ENCODE results near the gene PAPSS2.

Gene PAPSS2

DNA sequence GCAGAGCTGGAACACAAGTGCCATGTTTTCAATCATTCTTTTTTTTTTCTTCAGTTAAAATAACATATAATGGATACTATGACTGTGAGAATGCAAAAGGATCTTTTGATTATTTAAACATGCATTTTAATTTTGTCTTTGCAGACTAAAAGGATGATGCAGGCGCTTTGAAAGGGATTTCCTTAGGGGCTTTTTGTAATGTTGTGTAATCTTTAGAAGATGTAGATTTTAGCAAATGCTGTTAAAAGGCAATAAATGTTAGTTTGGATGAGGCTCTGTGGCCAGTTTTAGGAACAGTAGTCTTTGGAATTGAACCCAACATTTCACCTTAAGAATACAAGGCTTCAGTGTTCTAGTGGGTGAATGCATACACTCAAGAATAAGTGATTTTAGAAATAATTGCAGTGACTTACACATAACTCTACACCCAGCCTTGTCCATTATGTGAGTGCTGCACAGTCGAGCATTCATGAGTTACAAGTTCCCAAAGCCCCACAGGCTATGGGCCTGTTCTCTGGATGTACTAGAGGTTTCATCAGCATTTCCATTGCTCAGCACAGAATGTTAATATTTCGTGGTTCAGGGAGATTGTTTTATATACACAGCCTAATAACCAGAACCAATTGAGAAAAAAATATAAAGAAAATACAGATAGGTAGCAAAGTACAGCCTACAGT, 11.6 kb downstream of the PAPSS2 start:
- Histone ChIP-seq H3K4me3 (replicated peaks; ENCODE audit: insufficient read depth, low read length) (no peak overlapping the region), H3K27ac (replicated peaks) (no peak overlapping the region), H3K27me3 (ENCODE audit: insufficient read depth, poor library complexity, severe bottlenecking) (no peaks in the 10 kb centered on the region)
- TF ChIP-seq GABPA (IDR thresholded peaks at IDR 0.05; ENCODE audit: low read depth): no peak
- TF ChIP-seq, protein P1, sequence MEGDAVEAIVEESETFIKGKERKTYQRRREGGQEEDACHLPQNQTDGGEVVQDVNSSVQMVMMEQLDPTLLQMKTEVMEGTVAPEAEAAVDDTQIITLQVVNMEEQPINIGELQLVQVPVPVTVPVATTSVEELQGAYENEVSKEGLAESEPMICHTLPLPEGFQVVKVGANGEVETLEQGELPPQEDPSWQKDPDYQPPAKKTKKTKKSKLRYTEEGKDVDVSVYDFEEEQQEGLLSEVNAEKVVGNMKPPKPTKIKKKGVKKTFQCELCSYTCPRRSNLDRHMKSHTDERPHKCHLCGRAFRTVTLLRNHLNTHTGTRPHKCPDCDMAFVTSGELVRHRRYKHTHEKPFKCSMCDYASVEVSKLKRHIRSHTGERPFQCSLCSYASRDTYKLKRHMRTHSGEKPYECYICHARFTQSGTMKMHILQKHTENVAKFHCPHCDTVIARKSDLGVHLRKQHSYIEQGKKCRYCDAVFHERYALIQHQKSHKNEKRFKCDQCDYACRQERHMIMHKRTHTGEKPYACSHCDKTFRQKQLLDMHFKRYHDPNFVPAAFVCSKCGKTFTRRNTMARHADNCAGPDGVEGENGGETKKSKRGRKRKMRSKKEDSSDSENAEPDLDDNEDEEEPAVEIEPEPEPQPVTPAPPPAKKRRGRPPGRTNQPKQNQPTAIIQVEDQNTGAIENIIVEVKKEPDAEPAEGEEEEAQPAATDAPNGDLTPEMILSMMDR (IDR thresholded peaks at IDR 0.05; ENCODE audit: insufficient read depth, low read length): no peak
- no peak for TF ChIP-seq POLR2AphosphoS5 (IDR thresholded peaks at IDR 0.05; ENCODE audit: low read depth)
- TF ChIP-seq REST (IDR thresholded peaks at IDR 0.05; ENCODE audit: insufficient replicate concordance, low read depth): no peak
- no peak for TF ChIP-seq SPI1 (IDR thresholded peaks at IDR 0.05; ENCODE audit: borderline replicate concordance, low read depth)
- no peak for DNase-seq (ENCODE audit: low read depth in 1 of 2, low spot score in 1 of 2)

GRCh38 chr10:87672551-87672950, 12.9 kb downstream of the PAPSS2 start:
- Histone ChIP-seq H3K27me3 (ENCODE audit: insufficient read depth, poor library complexity, severe bottlenecking) (no peaks in the 10 kb centered on the region), H3K4me3 (replicated peaks; ENCODE audit: insufficient read depth, low read length) (no peak overlapping the region), H3K27ac (replicated peaks) (no peak overlapping the region)
- DNase-seq (ENCODE audit: low read depth in 1 of 2, low spot score in 1 of 2): no peak
- TF ChIP-seq POLR2AphosphoS5 (IDR thresholded peaks at IDR 0.05; ENCODE audit: low read depth) (no peak), GABPA (IDR thresholded peaks at IDR 0.05; ENCODE audit: low read depth) (no peak), SPI1 (IDR thresholded peaks at IDR 0.05; ENCODE audit: borderline replicate concordance, low read depth) (no peak)

DNA sequence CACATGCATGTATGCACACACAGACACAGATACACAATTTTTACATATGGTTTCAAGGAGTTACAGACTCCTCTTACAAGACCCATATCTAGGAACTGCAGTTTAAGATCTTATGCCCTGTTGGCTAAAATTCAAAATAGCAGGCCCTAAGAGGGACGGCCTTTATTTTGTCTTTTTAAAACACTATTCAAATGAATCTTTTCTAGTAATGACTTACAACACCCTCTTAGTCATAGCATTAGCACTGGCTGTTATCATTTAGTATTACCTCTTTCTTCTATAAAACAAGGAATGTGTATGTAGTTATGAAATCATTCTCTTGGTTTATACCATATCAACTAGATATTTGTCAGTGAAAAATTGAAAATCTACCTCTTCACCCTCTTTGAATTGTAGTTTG, 15.3 kb downstream of the PAPSS2 start:
- no peak for DNase-seq (ENCODE audit: low read depth in 1 of 2, low spot score in 1 of 2)
- no peaks in the 10 kb centered on the region for H3K27me3 ChIP-seq (ENCODE audit: insufficient read depth, poor library complexity, severe bottlenecking)
- no peak overlapping the region for H3K4me3 ChIP-seq (replicated peaks; ENCODE audit: insufficient read depth, low read length)
- TF ChIP-seq POLR2AphosphoS5 (IDR thresholded peaks at IDR 0.05; ENCODE audit: low read depth): no peak
- no peak for TF ChIP-seq GABPA (IDR thresholded peaks at IDR 0.05; ENCODE audit: low read depth)
- no peak for TF ChIP-seq SPI1 (IDR thresholded peaks at IDR 0.05; ENCODE audit: borderline replicate concordance, low read depth)
- no peak for TF ChIP-seq REST (IDR thresholded peaks at IDR 0.05; ENCODE audit: insufficient replicate concordance, low read depth)
- TF ChIP-seq, protein P1 (IDR thresholded peaks at IDR 0.05; ENCODE audit: insufficient read depth, low read length): no peak
- no peak overlapping the region for H3K27ac ChIP-seq (replicated peaks)

DNA sequence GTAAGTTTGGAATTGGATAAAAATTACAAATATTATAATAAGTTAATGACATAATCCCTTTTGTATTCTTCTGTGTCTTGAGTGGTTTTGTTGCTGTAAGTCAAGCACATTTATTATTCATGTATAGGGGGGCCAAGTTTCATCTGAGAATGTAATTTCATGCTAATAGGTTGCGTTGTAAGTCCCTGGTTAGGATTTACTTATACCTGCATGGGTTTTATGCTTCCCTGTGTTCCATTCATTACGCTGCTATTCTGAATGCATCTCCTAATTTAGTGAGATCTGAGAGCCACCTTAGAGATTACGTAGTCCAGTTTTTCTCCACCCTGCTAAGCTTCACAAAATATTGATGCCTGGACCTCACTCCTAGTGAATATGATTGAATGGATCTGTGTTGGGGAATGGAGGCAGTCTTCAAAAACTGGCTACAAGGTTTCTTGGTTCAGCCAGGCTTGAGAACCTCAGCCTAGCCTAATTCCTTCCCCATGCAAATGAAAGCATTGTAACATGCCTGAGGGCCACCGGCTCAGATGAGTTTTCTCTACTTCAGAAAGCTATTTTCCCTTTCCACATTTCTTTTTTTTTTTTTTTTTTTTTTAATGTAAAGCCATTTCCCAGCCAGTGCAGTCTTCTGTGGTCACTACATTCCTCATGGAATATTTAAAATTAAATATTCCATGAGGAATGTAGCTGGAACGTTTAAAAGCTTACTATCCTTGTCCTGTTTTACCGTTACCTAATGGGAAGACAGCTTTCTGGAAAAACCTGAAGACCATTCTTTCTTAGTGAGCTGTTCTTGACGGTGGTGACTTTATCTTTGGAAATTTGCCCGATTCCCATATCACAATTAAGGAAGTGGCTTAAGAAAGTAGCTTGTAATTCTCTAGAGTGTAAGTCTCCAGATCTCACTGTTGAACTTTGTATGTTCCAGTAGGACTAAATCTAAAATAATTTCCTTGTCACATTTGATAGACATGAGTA, 16.0 kb downstream of the PAPSS2 start:
- DNase-seq (ENCODE audit: low read depth in 1 of 2, low spot score in 1 of 2): no peak
- Histone ChIP-seq H3K27ac (replicated peaks) (no peak overlapping the region), H3K4me3 (replicated peaks; ENCODE audit: insufficient read depth, low read length) (no peak overlapping the region), H3K27me3 (ENCODE audit: insufficient read depth, poor library complexity, severe bottlenecking) (no peaks in the 10 kb centered on the region)
- TF ChIP-seq, protein P1 (IDR thresholded peaks at IDR 0.05; ENCODE audit: insufficient read depth, low read length): no peak
- TF ChIP-seq GABPA (IDR thresholded peaks at IDR 0.05; ENCODE audit: low read depth) (no peak), SPI1 (IDR thresholded peaks at IDR 0.05; ENCODE audit: borderline replicate concordance, low read depth) (peak; percentile 21; the same call in 1 of the 2 replicates), POLR2AphosphoS5 (IDR thresholded peaks at IDR 0.05; ENCODE audit: low read depth) (no peak)

All from HL-60 (cell line).